ENCODE measurements around the gene DLG2. TPM values are rescaled to one million over a fixed set of nuclear protein-coding genes. Genes with fewer than 3 reads are reported as not detected.
A peak's percentile ranks its signal among the peaks of the same experiment; 100 is the strongest.
"Not testable (repeated sequence)": the region's sequence is repeated elsewhere in the genome, so short reads cannot be mapped to it uniquely, and the experiment has no call there.

DLG2 gene
- total RNA-seq, 4 donors from 2014 or later = 2.9 to 30.2 (median 22.6) TPM

- Histone ChIP-seq H3K36me3 (no peaks in the 10 kb centered on the region), H3K9me3 (no peaks in the 10 kb centered on the region), H3K27me3 (no peaks in the 10 kb centered on the region), H3K4me1 (no peaks in the 10 kb centered on the region), H3K27ac (no peak overlapping the region), H3K4me3 (no peak overlapping the region)
- no peak for DNase-seq
- intact Hi-C loops (cut with DNase I; ENCODE audit: low total_unique reads) = no loop called here
- no peak for TF ChIP-seq POLR2A (IDR thresholded peaks at IDR 0.05)
- TF ChIP-seq, protein P1, sequence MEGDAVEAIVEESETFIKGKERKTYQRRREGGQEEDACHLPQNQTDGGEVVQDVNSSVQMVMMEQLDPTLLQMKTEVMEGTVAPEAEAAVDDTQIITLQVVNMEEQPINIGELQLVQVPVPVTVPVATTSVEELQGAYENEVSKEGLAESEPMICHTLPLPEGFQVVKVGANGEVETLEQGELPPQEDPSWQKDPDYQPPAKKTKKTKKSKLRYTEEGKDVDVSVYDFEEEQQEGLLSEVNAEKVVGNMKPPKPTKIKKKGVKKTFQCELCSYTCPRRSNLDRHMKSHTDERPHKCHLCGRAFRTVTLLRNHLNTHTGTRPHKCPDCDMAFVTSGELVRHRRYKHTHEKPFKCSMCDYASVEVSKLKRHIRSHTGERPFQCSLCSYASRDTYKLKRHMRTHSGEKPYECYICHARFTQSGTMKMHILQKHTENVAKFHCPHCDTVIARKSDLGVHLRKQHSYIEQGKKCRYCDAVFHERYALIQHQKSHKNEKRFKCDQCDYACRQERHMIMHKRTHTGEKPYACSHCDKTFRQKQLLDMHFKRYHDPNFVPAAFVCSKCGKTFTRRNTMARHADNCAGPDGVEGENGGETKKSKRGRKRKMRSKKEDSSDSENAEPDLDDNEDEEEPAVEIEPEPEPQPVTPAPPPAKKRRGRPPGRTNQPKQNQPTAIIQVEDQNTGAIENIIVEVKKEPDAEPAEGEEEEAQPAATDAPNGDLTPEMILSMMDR (IDR thresholded peaks at IDR 0.05) = no peak
Measured at GRCh38 chr11:83436855-83437254, 2190.3 kb downstream of the DLG2 start.

GRCh38 chr11:83434812-83435211 is 2192.3 kb downstream of the DLG2 start:
- H3K4me1 ChIP-seq; H3K27ac ChIP-seq; H3K4me3 ChIP-seq; H3K9me3 ChIP-seq; H3K27me3 ChIP-seq; intact Hi-C loops (cut with DNase I; ENCODE audit: low total_unique reads); DNase-seq; H3K36me3 ChIP-seq: not testable (repeated sequence)

- H3K9me3 ChIP-seq = no peaks in the 10 kb centered on the region
- no peaks in the 10 kb centered on the region for H3K4me1 ChIP-seq
- DNase-seq = no peak
- TF ChIP-seq, protein P1 (IDR thresholded peaks at IDR 0.05) = no peak
- no peak for TF ChIP-seq POLR2A (IDR thresholded peaks at IDR 0.05)
- no peak overlapping the region for H3K4me3 ChIP-seq
- no peak overlapping the region for H3K27ac ChIP-seq
- H3K27me3 ChIP-seq = no peaks in the 10 kb centered on the region
- H3K36me3 ChIP-seq = no peaks in the 10 kb centered on the region
- intact Hi-C loops (cut with DNase I; ENCODE audit: low total_unique reads) = no loop called here
Measured at GRCh38 chr11:83427943-83428342, 2199.2 kb downstream of the DLG2 start.

GRCh38 chr11:83427501-83427900 is 2199.6 kb downstream of the DLG2 start:
- Histone ChIP-seq H3K9me3 (no peaks in the 10 kb centered on the region), H3K4me1 (no peaks in the 10 kb centered on the region), H3K27ac (no peak overlapping the region), H3K27me3 (no peaks in the 10 kb centered on the region), H3K4me3 (no peak overlapping the region), H3K36me3 (no peaks in the 10 kb centered on the region)
- TF ChIP-seq POLR2A (IDR thresholded peaks at IDR 0.05) = no peak
- TF ChIP-seq, protein P1 (IDR thresholded peaks at IDR 0.05) = no peak
- DNase-seq = peak; percentile 14 to 16
- intact Hi-C loops (cut with DNase I; ENCODE audit: low total_unique reads) = no loop called here

- no peak overlapping the region for H3K27ac ChIP-seq
- no peaks in the 10 kb centered on the region for H3K4me1 ChIP-seq
- no peaks in the 10 kb centered on the region for H3K27me3 ChIP-seq
- H3K36me3 ChIP-seq = no peaks in the 10 kb centered on the region
- no peak overlapping the region for H3K4me3 ChIP-seq
- intact Hi-C loops (cut with DNase I; ENCODE audit: low total_unique reads) = no loop called here
- TF ChIP-seq, protein P1 (IDR thresholded peaks at IDR 0.05) = no peak
- H3K9me3 ChIP-seq = no peaks in the 10 kb centered on the region
- no peak for DNase-seq
Measured at GRCh38 chr11:83425137-83425466, 2202.0 kb downstream of the DLG2 start.

DNA sequence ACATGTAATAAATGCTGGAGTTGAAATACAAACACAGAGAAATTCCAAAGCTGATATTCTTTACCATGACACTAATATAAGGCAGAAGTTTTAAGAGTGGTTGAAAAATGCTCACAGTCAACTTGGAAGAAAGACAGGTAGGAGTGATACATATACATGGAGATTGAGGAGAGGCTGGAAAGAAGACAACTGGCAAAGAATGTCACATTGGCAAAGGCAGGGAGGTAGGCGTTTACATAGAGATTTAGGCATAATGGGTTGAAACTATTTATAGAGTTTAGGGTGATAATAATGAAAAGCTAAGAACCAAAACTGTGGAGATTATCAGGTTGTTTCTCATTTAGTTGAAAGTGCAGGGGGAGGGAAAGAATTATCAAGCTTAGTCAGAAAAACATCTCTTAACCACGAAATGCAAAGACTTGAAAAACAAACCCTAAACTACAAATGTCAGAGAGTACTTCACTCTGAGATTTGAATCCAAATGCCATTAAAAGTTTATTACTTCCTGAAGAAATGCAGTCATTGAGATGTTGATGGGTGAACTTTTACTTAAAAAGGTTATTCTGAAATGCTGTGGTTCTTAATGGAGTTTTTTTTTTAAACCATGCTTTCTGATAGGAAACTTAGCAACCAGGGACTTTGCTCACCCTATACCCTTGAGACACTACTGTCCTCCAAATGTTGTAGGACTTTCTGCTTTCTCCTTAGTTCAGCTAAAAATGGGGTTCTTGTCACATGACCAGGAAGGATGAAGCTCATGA is 2202.6 kb downstream of the DLG2 start:
- Histone ChIP-seq H3K27ac (no peak overlapping the region), H3K4me3 (no peak overlapping the region), H3K4me1 (no peaks in the 10 kb centered on the region), H3K27me3 (no peaks in the 10 kb centered on the region), H3K9me3 (no peaks in the 10 kb centered on the region), H3K36me3 (no peaks in the 10 kb centered on the region)
- intact Hi-C loops (cut with DNase I; ENCODE audit: low total_unique reads) = no loop called here
- no peak for TF ChIP-seq POLR2A (IDR thresholded peaks at IDR 0.05)
- TF ChIP-seq, protein P1 (IDR thresholded peaks at IDR 0.05) = no peak
- no peak for DNase-seq

- H3K27me3 ChIP-seq; DNase-seq; H3K4me1 ChIP-seq; H3K36me3 ChIP-seq; H3K4me3 ChIP-seq; H3K27ac ChIP-seq; intact Hi-C loops (cut with DNase I; ENCODE audit: low total_unique reads); H3K9me3 ChIP-seq: not testable (repeated sequence)
Measured at GRCh38 chr11:83422641-83423040, 2204.5 kb downstream of the DLG2 start.

Data from uterus (tissue), 4 donors.